GM23338 (cell line): ENCODE measurements around the gene GLYATL3. TPM values are rescaled to one million over a fixed set of nuclear protein-coding genes. Genes with fewer than 3 reads are reported as not detected.

Experiments used
- ATAC-seq: fragments of 200-7000 bp; cut with Tn5 transposase; 3 replicates; pipeline ENCODE4 v1.9.1; 2020
- DNase-seq: peaks from one replicate; pipeline ENCODE4 v3.0.0-alpha.2; 2015; ENCODE audit warnings: low spot score
- H2AFZ ChIP-seq: fragments of 200-600 bp; sonication (generic); 2 replicates; pipeline ENCODE4 v1.8.0; 2016; ENCODE audit warnings: antibody characterized with exemption, mild to moderate bottlenecking, moderate library complexity
- H3F3A ChIP-seq: fragments of 200-600 bp; sonication (generic); replicated peaks from 2 replicates; pipeline ENCODE4 v1.8.0; 2017; ENCODE audit warnings: antibody characterized with exemption, mixed run types, low read depth
- H3K27ac ChIP-seq: fragments of 200-600 bp; sonication (generic); 2 replicates; pipeline ENCODE4 v1.6.1; 2016; ENCODE audit warnings: low read depth
- H3K27me3 ChIP-seq: fragments of 200-600 bp; sonication (generic); 2 replicates; pipeline ENCODE4 v1.8.0; 2016; ENCODE audit warnings: mild to moderate bottlenecking, mixed run types, moderate library complexity; ENCODE audit not compliant: insufficient read depth
- H3K36me3 ChIP-seq: fragments of 200-600 bp; sonication (generic); 2 replicates; pipeline ENCODE4 v1.8.0; 2016; ENCODE audit warnings: mild to moderate bottlenecking; ENCODE audit not compliant: insufficient read depth
- H3K4me1 ChIP-seq: fragments of 200-600 bp; sonication (generic); 2 replicates; pipeline ENCODE4 v1.8.0; 2016; ENCODE audit warnings: mild to moderate bottlenecking, moderate library complexity; ENCODE audit not compliant: insufficient read depth
- H3K4me2 ChIP-seq: fragments of 200-600 bp; sonication (generic); 2 replicates; pipeline ENCODE4 v1.7.1; 2017; ENCODE audit warnings: mixed run types
- H3K4me3 ChIP-seq: fragments of 200-600 bp; sonication (generic); 2 replicates; pipeline ENCODE4 v1.6.1; 2016; ENCODE audit warnings: mixed run types
- H3K79me2 ChIP-seq: fragments of 200-600 bp; sonication (generic); replicated peaks from 2 replicates; pipeline ENCODE4 v1.8.0; 2017; ENCODE audit warnings: mild to moderate bottlenecking; ENCODE audit not compliant: insufficient read depth
- H3K9me2 ChIP-seq: fragments of 200-600 bp; sonication (generic); 2 replicates; pipeline ENCODE4 v1.8.0; 2017; ENCODE audit not compliant: insufficient read depth
- H4K20me1 ChIP-seq: fragments of 200-600 bp; sonication (generic); replicated peaks from 2 replicates; pipeline ENCODE4 v1.8.0; 2017; ENCODE audit warnings: mild to moderate bottlenecking; ENCODE audit not compliant: insufficient read depth
- H3K27ac Mint-ChIP-seq: 2 replicates; pipeline ENCODE4 v1.8.0; 2020; ENCODE audit warnings: inconsistent platforms, mild to moderate bottlenecking, moderate library complexity, mixed read lengths
- H3K27me3 Mint-ChIP-seq: 3 replicates; pipeline ENCODE4 v1.8.0; 2022; ENCODE audit warnings: low read depth, mild to moderate bottlenecking, moderate library complexity, mixed read lengths, inconsistent platforms; ENCODE audit not compliant: insufficient read depth, poor library complexity
- H3K36me3 Mint-ChIP-seq: 3 replicates; pipeline ENCODE4 v1.8.0; 2021; ENCODE audit warnings: low read depth, mild to moderate bottlenecking, inconsistent platforms, moderate library complexity, mixed read lengths
- H3K4me1 Mint-ChIP-seq: 3 replicates; pipeline ENCODE4 v1.8.0; 2020; ENCODE audit warnings: mild to moderate bottlenecking, inconsistent platforms, mixed read lengths
- H3K4me3 Mint-ChIP-seq: 3 replicates; pipeline ENCODE4 v1.8.0; 2021; ENCODE audit warnings: moderate library complexity, mild to moderate bottlenecking, inconsistent platforms, mixed read lengths
- H3K9me3 Mint-ChIP-seq: 3 replicates; pipeline ENCODE4 v1.8.0; 2020; ENCODE audit warnings: moderate library complexity, mild to moderate bottlenecking, inconsistent platforms, mixed read lengths
- CREB1 ChIP-seq: fragments of 250-450 bp; sonication (Bioruptor Pico); IDR thresholded peaks from 2 replicates; pipeline ENCODE4 v1.5.0; 2020; ENCODE audit warnings: low read depth, mild to moderate bottlenecking, moderate library complexity
- CTCF ChIP-seq, 2 experiments: fragments of 200-600 bp in 1 of 2; sonication (generic) in 1 of 2; conservative IDR thresholded peaks; 2 replicates each; pipeline versions ENCODE4 v1.5.1 to v1.6.1; 2016 to 2017; ENCODE audit warnings: antibody characterized with exemption in 2 of 2, low read depth in 2 of 2, mild to moderate bottlenecking in 2 of 2, moderate library complexity in 1 of 2
- ETS1 ChIP-seq: IDR thresholded peaks from 2 replicates; pipeline ENCODE4 v1.6.1; 2016; ENCODE audit warnings: antibody characterized with exemption
- EZH2 ChIP-seq: fragments of 200-600 bp; sonication (generic); IDR thresholded peaks from one replicate; pipeline ENCODE4 v1.8.0; 2017; ENCODE audit warnings: antibody characterized with exemption, mild to moderate bottlenecking, low read depth; ENCODE audit not compliant: unreplicated experiment
- EZH2phosphoT487 ChIP-seq: fragments of 200-600 bp; sonication (generic); IDR thresholded peaks from one replicate; pipeline ENCODE4 v1.8.1; 2018; ENCODE audit warnings: antibody characterized with exemption; ENCODE audit not compliant: unreplicated experiment
- JUNB ChIP-seq: IDR thresholded peaks from one replicate; pipeline ENCODE4 v1.6.1; 2016; ENCODE audit warnings: antibody characterized with exemption; ENCODE audit not compliant: unreplicated experiment
- NANOG ChIP-seq: IDR thresholded peaks from 2 replicates; pipeline ENCODE4 v1.6.1; 2016; ENCODE audit warnings: antibody characterized with exemption, borderline replicate concordance
- POLR2AphosphoS5 ChIP-seq: IDR thresholded peaks from 2 replicates; pipeline ENCODE4 v1.6.1; 2016; ENCODE audit warnings: antibody characterized with exemption, low read depth
- REST ChIP-seq: IDR thresholded peaks from one replicate; pipeline ENCODE4 v1.6.1; 2018; ENCODE audit warnings: antibody characterized with exemption; ENCODE audit not compliant: unreplicated experiment
- STAT1 ChIP-seq: IDR thresholded peaks from one replicate; pipeline ENCODE4 v1.6.1; 2016; ENCODE audit warnings: antibody characterized with exemption; ENCODE audit not compliant: unreplicated experiment
- ZNF114 ChIP-seq: fragments of 250-450 bp; sonication (Bioruptor Pico); IDR thresholded peaks from 2 replicates; pipeline ENCODE4 v1.5.0; 2020; ENCODE audit warnings: mild to moderate bottlenecking, moderate library complexity
- ZNF331 ChIP-seq: fragments of 250-450 bp; sonication (Bioruptor Pico); IDR thresholded peaks from 2 replicates; pipeline ENCODE4 v1.5.0; 2020; ENCODE audit warnings: low read depth, mild to moderate bottlenecking, moderate library complexity
- ZNF462 ChIP-seq: fragments of 250-450 bp; sonication (Bioruptor Pico); IDR thresholded peaks from 2 replicates; pipeline ENCODE4 v1.5.0; 2020; ENCODE audit warnings: mild to moderate bottlenecking, moderate library complexity
- polyA plus RNA-seq: library from polyadenylated mRNA; unstranded; fragments of >200 nt; fragmentation: Nextera tagmentation; extraction: Ambion mirVana; gene quantifications from 2 replicates; pipeline ENCODE4 v1.2.1, GENCODE V29; 2016
- total RNA-seq: library from RNA; depleted of rRNA; stranded (reverse); fragments of >200 nt; shearing (Covaris generic); gene quantifications from 2 replicates; pipeline ENCODE4 v1.2.3, GENCODE V29; 2014

The GLYATL3 gene
- total and polyA plus RNA-seq, 2 experiments from 2014 or later: not detected

GRCh38 chr6:49564552-49564951 is 64.8 kb downstream of the GLYATL3 start:
- peaks cover 21% of the 10 kb centered on the region for H3K27me3 ChIP-seq
- Mint-ChIP-seq H3K27me3 (peaks cover 6% of the 10 kb centered on the region), H3K36me3 (0 out of 3 replicates have a peak, but pooled peaks cover 8% of the 10 kb centered on the region), H3K9me3 (no peaks in the 10 kb centered on the region; the same call in 1 of the 3 replicates), H3K4me1 (no peaks in the 10 kb centered on the region), H3K27ac (no peak overlapping the region), H3K4me3 (no peak overlapping the region)
- H2AFZ ChIP-seq: no peak overlapping the region
- no peaks in the 10 kb centered on the region for H3K36me3 ChIP-seq
- no peak overlapping the region for H3K4me2 ChIP-seq
- peaks cover 4% of the 10 kb centered on the region for H4K20me1 ChIP-seq
- DNase-seq: no peak
- H3K79me2 ChIP-seq: no peaks in the 10 kb centered on the region
- TF ChIP-seq ZNF331 (CRISPR knock-in tag): no peak
- TF ChIP-seq ZNF462: no peak
- TF ChIP-seq ETS1: no peak
- no peak for TF ChIP-seq NANOG
- no peak for TF ChIP-seq EZH2phosphoT487
- no peak for TF ChIP-seq POLR2AphosphoS5
- no peak for TF ChIP-seq CTCF (conservative IDR thresholded peaks at IDR 0.05; ENCODE audit: low read depth in 2 of 2)
- no peak for TF ChIP-seq JUNB
- TF ChIP-seq CREB1 (CRISPR knock-in tag): no peak
- no peak for TF ChIP-seq ZNF114
- TF ChIP-seq STAT1: no peak
- no peak for TF ChIP-seq REST
- TF ChIP-seq EZH2: no peak
- no peak overlapping the region for H3K4me3 ChIP-seq
- H3F3A ChIP-seq: no peaks in the 10 kb centered on the region
- H3K4me1 ChIP-seq: no peaks in the 10 kb centered on the region
- no peaks in the 10 kb centered on the region for H3K9me2 ChIP-seq
- H3K27ac ChIP-seq: no peak overlapping the region
- no peak for ATAC-seq
